Vagina (tissue), 2 donors: ENCODE measurements around the gene MGME1.

Experiments
- CTCF ChIP-seq, 3 experiments: fragments of 450-650 bp in 2 of 3; fragments of 200-600 bp in 1 of 3; sonication (generic) in 1 of 3; IDR thresholded peaks; one replicate each; pipeline ENCODE4 v1.5.1; 2017 to 2019; ENCODE audit warnings: antibody characterized with exemption in 3 of 3, mild to moderate bottlenecking in 2 of 3, moderate library complexity in 2 of 3
- POLR2A ChIP-seq, 2 donors: fragments of 450-650 bp; IDR thresholded peaks; one replicate each; pipeline ENCODE4 v1.6.1; 2017; ENCODE audit warnings: antibody characterized with exemption in 2 of 2, mild to moderate bottlenecking in 2 of 2, moderate library complexity in 2 of 2

- TF ChIP-seq CTCF (IDR thresholded peaks at IDR 0.05) (no peak), POLR2A (IDR thresholded peaks at IDR 0.05) (no peak)
Observed at GRCh38 chr20:18031888-18032509, 63.2 kb downstream of the MGME1 start.
